Measurements from ENCODE around the gene ZP3.
"Not testable (repeated sequence)": the region's sequence is repeated elsewhere in the genome, so short reads cannot be mapped to it uniquely, and the experiment has no call there.

The ZP3 gene

DNA sequence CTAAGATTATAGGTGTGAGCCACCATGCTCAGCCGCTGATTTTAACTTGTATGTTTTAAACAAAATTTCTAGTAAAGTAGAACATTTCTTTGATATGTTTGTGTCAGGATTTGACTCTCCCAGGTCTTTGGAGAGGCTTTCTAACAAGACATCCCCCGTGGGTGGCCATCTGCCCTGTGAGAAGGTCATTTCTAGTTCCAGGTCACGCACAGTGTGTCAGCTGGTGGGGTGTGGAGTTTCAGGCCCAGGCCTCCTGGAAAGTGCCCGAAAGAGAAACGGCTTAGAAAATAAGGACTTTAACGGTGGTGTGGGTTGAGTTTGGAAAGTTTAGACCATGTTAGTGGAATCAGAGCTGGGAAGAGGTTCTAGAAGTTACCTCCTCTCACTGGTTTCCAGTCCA is 48.3 kb downstream of the ZP3 start:
- not testable (repeated sequence) for H3K4me1 ChIP-seq (ENCODE audit: control insufficient read depth, insufficient read depth, low read length); H3K36me3 ChIP-seq (ENCODE audit: control insufficient read depth in 2 of 2, insufficient read depth in 2 of 2, low read length in 2 of 2); H3K27me3 ChIP-seq (ENCODE audit: control insufficient read depth in 1 of 2, insufficient read depth in 2 of 2, low read length in 2 of 2); H3K4me3 ChIP-seq (ENCODE audit: low read length in 2 of 2); H3K9ac ChIP-seq (ENCODE audit: low read length in 2 of 2); H3K9me3 ChIP-seq (ENCODE audit: control insufficient read depth in 2 of 2, low read length in 2 of 2); H3K27ac ChIP-seq (ENCODE audit: low read length)

DNA sequence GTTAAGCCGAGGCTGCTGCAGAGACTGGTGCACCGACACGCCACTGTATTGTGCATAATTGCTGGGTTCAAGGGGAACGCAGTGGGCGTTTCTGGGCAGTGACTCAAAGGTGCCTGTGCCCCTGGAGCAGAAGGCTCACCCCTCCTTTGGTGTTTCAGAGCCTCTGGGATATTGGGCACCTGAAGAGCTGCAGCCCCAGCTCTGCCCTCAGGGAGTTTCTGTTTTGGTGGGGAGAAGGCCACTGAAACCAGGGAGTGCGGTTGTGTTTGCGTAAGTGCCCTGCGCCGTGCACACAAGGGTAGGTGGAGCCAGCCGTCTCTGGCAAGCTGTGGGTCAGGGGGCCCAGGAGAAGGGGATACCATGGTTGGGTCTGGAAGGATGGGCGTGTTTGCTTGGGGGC is 51.5 kb downstream of the ZP3 start:
- H3K4me3 ChIP-seq (ENCODE audit: low read length in 2 of 2); H3K27ac ChIP-seq (ENCODE audit: low read length); H3K9ac ChIP-seq (ENCODE audit: low read length in 2 of 2); H3K27me3 ChIP-seq (ENCODE audit: control insufficient read depth in 1 of 2, insufficient read depth in 2 of 2, low read length in 2 of 2); H3K36me3 ChIP-seq (ENCODE audit: control insufficient read depth in 2 of 2, insufficient read depth in 2 of 2, low read length in 2 of 2); H3K4me1 ChIP-seq (ENCODE audit: control insufficient read depth, insufficient read depth, low read length); H3K9me3 ChIP-seq (ENCODE audit: control insufficient read depth in 2 of 2, low read length in 2 of 2): not testable (repeated sequence)

DNA sequence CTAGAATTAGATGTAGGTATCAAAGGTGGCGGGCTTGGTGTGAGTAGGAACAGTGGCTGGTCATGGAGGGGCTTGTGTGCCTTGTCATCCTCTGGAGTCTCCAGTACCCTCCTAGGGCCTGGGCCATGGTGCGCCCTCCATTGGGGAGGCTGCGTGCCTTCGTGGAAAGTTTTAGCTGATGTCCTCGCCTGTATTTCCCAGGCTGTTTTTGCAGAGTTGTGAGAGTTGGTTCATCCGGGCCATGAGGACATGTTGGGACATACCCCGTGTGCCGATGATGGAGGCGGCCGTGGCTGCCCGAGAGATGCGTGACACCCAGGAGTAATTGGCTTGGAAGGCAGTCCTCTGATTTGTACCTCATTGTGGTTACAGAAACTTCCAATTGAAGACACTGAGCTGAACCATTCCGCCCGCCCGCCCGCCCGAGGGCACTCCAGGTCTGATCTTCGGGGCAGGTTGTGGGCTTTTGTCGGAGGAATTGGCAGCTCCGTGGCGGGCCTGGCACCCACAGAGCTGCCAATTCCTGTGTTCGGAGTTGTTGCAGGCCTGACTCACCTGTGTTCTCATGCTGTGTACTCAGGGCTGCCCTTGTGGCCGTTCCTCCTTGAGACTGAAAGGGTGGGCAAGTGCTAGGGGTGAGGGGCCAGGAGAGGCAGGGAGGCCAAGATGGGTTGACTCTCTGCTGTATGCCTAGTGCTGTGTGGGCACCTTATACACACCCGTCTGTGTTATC is 52.2 kb downstream of the ZP3 start:
- not testable (repeated sequence) for H3K9me3 ChIP-seq (ENCODE audit: control insufficient read depth in 2 of 2, low read length in 2 of 2); H3K27ac ChIP-seq (ENCODE audit: low read length); H3K4me1 ChIP-seq (ENCODE audit: control insufficient read depth, insufficient read depth, low read length); H3K27me3 ChIP-seq (ENCODE audit: control insufficient read depth in 1 of 2, insufficient read depth in 2 of 2, low read length in 2 of 2); H3K9ac ChIP-seq (ENCODE audit: low read length in 2 of 2); H3K4me3 ChIP-seq (ENCODE audit: low read length in 2 of 2); H3K36me3 ChIP-seq (ENCODE audit: control insufficient read depth in 2 of 2, insufficient read depth in 2 of 2, low read length in 2 of 2)

GRCh38 chr7:76479628-76480027 is 54.9 kb downstream of the ZP3 start:
- not testable (repeated sequence) for H3K4me3 ChIP-seq (ENCODE audit: low read length in 2 of 2); H3K36me3 ChIP-seq (ENCODE audit: control insufficient read depth in 2 of 2, insufficient read depth in 2 of 2, low read length in 2 of 2); H3K27ac ChIP-seq (ENCODE audit: low read length); H3K27me3 ChIP-seq (ENCODE audit: control insufficient read depth in 1 of 2, insufficient read depth in 2 of 2, low read length in 2 of 2); H3K9me3 ChIP-seq (ENCODE audit: control insufficient read depth in 2 of 2, low read length in 2 of 2); H3K9ac ChIP-seq (ENCODE audit: low read length in 2 of 2); H3K4me1 ChIP-seq (ENCODE audit: control insufficient read depth, insufficient read depth, low read length)

- H3K9me3 ChIP-seq (ENCODE audit: control insufficient read depth in 2 of 2, low read length in 2 of 2); H3K9ac ChIP-seq (ENCODE audit: low read length in 2 of 2); H3K36me3 ChIP-seq (ENCODE audit: control insufficient read depth in 2 of 2, insufficient read depth in 2 of 2, low read length in 2 of 2); H3K27ac ChIP-seq (ENCODE audit: low read length); H3K27me3 ChIP-seq (ENCODE audit: control insufficient read depth in 1 of 2, insufficient read depth in 2 of 2, low read length in 2 of 2); H3K4me1 ChIP-seq (ENCODE audit: control insufficient read depth, insufficient read depth, low read length); H3K4me3 ChIP-seq (ENCODE audit: low read length in 2 of 2): not testable (repeated sequence)
Measured at GRCh38 chr7:76480403-76481253, 55.9 kb downstream of the ZP3 start.

GRCh38 chr7:76482660-76483059 is 57.9 kb downstream of the ZP3 start:
- H3K9me3 ChIP-seq (ENCODE audit: control insufficient read depth in 2 of 2, low read length in 2 of 2); H3K9ac ChIP-seq (ENCODE audit: low read length in 2 of 2); H3K27ac ChIP-seq (ENCODE audit: low read length); H3K36me3 ChIP-seq (ENCODE audit: control insufficient read depth in 2 of 2, insufficient read depth in 2 of 2, low read length in 2 of 2); H3K4me1 ChIP-seq (ENCODE audit: control insufficient read depth, insufficient read depth, low read length); H3K27me3 ChIP-seq (ENCODE audit: control insufficient read depth in 1 of 2, insufficient read depth in 2 of 2, low read length in 2 of 2); H3K4me3 ChIP-seq (ENCODE audit: low read length in 2 of 2): not testable (repeated sequence)

GRCh38 chr7:76483081-76483480 is 58.3 kb downstream of the ZP3 start:
- H3K4me1 ChIP-seq (ENCODE audit: control insufficient read depth, insufficient read depth, low read length); H3K9ac ChIP-seq (ENCODE audit: low read length in 2 of 2); H3K27me3 ChIP-seq (ENCODE audit: control insufficient read depth in 1 of 2, insufficient read depth in 2 of 2, low read length in 2 of 2): not testable (repeated sequence)

DNA sequence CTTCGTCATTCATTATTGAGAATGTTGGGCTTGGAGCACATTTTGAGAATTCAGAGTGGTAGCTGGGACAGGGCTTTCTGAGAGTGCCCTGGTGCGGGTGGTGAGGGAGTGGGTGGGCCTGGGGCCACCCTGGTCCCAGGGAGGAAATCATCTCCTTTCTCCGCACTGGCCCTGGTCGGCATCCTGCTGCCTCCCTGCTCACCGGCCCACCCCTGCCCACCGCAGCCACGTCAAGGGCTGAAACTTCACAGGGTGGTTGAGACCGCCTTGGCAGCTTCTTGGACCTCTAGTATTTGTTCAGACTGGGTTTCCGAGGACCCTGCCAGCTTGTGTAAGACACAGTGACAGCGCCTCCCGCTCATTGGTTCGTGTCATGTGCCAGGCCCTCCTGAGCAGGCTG is 59.7 kb downstream of the ZP3 start:
- H3K27me3 ChIP-seq (ENCODE audit: control insufficient read depth in 1 of 2, insufficient read depth in 2 of 2, low read length in 2 of 2); H3K4me1 ChIP-seq (ENCODE audit: control insufficient read depth, insufficient read depth, low read length); H3K9ac ChIP-seq (ENCODE audit: low read length in 2 of 2); H3K36me3 ChIP-seq (ENCODE audit: control insufficient read depth in 2 of 2, insufficient read depth in 2 of 2, low read length in 2 of 2); H3K4me3 ChIP-seq (ENCODE audit: low read length in 2 of 2); H3K27ac ChIP-seq (ENCODE audit: low read length); H3K9me3 ChIP-seq (ENCODE audit: control insufficient read depth in 2 of 2, low read length in 2 of 2): not testable (repeated sequence)

More at GRCh38 chr7:76483081-76483480, 58.3 kb downstream of the ZP3 start:
- H3K27ac ChIP-seq (ENCODE audit: low read length); H3K9me3 ChIP-seq (ENCODE audit: control insufficient read depth in 2 of 2, low read length in 2 of 2); H3K4me3 ChIP-seq (ENCODE audit: low read length in 2 of 2); H3K36me3 ChIP-seq (ENCODE audit: control insufficient read depth in 2 of 2, insufficient read depth in 2 of 2, low read length in 2 of 2): not testable (repeated sequence)

DNA sequence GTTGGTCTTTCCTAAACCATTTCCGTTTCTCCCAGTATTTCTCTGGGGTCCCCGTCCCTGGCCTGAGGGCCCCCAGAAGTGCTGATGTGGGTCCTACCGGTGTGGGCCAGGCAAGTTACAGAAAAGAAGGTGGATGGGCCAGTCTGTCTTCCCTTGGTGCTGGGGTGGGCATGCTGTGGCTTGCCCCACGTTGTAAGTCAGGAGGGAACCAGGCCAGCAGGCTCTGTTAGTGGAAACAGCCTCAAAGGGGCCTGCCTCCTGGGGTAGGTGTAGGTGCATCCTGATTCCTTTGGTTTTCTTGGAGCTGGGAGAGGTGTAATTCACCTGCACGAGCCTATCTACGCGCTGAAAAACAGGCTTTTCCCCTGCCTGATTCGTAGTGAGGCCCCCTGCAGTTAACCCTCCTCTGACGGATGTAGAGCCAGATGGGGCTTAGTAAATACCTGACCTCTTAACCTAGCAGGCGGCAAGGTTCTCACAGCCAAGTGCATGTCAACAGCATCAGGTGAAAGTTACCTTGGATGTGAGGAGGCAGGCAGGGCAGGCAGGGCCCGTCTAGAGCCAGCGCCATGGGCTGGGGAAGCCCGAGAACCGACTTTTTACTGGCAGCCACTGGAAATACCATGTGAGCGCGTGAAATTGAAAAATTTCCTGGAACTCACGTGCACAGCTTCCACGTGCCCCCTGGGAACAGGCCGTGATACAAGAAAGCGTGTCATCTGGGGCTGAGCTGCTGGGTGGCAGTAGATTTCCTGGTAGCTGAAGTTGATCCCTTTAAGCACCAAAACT is 61.3 kb downstream of the ZP3 start:
- H3K27ac ChIP-seq (ENCODE audit: low read length); H3K9ac ChIP-seq (ENCODE audit: low read length in 2 of 2); H3K27me3 ChIP-seq (ENCODE audit: control insufficient read depth in 1 of 2, insufficient read depth in 2 of 2, low read length in 2 of 2); H3K36me3 ChIP-seq (ENCODE audit: control insufficient read depth in 2 of 2, insufficient read depth in 2 of 2, low read length in 2 of 2); H3K9me3 ChIP-seq (ENCODE audit: control insufficient read depth in 2 of 2, low read length in 2 of 2); H3K4me3 ChIP-seq (ENCODE audit: low read length in 2 of 2); H3K4me1 ChIP-seq (ENCODE audit: control insufficient read depth, insufficient read depth, low read length): not testable (repeated sequence)

GRCh38 chr7:76486618-76487017 is 61.9 kb downstream of the ZP3 start:
- H3K36me3 ChIP-seq (ENCODE audit: control insufficient read depth in 2 of 2, insufficient read depth in 2 of 2, low read length in 2 of 2); H3K9ac ChIP-seq (ENCODE audit: low read length in 2 of 2); H3K27me3 ChIP-seq (ENCODE audit: control insufficient read depth in 1 of 2, insufficient read depth in 2 of 2, low read length in 2 of 2); H3K4me3 ChIP-seq (ENCODE audit: low read length in 2 of 2); H3K9me3 ChIP-seq (ENCODE audit: control insufficient read depth in 2 of 2, low read length in 2 of 2); H3K4me1 ChIP-seq (ENCODE audit: control insufficient read depth, insufficient read depth, low read length); H3K27ac ChIP-seq (ENCODE audit: low read length): not testable (repeated sequence)

DNA sequence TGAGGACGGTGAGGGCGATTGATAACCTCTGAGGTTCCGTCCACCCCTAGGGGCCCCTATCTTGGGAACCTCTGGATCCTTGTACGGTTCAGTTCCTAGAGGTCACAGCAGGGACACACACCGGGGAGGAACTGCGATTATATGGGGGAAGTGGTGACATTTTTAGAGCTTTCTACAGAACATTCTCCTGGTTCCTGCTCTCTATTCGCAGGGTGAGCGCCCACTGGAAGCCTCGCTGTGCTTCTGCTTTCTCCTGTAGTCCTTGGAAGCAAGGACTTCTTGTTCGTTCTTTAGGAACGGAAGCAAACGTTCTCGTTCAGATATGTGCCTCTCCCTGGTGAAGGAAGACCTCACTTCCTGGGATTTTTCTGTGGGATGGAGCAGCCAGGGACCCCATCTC is 63.2 kb downstream of the ZP3 start:
- H3K27me3 ChIP-seq (ENCODE audit: control insufficient read depth in 1 of 2, insufficient read depth in 2 of 2, low read length in 2 of 2); H3K9me3 ChIP-seq (ENCODE audit: control insufficient read depth in 2 of 2, low read length in 2 of 2); H3K9ac ChIP-seq (ENCODE audit: low read length in 2 of 2); H3K36me3 ChIP-seq (ENCODE audit: control insufficient read depth in 2 of 2, insufficient read depth in 2 of 2, low read length in 2 of 2); H3K27ac ChIP-seq (ENCODE audit: low read length); H3K4me3 ChIP-seq (ENCODE audit: low read length in 2 of 2); H3K4me1 ChIP-seq (ENCODE audit: control insufficient read depth, insufficient read depth, low read length): not testable (repeated sequence)
